Lower lobe of right lung (tissue), 2 donors: ENCODE measurements around the gene TNPO1. TPM values are rescaled to one million over a fixed set of nuclear protein-coding genes. Genes with fewer than 3 reads are reported as not detected.
"Not testable (repeated sequence)": the region's sequence is repeated elsewhere in the genome, so short reads cannot be mapped to it uniquely, and the experiment has no call there.

Source experiments
- ATAC-seq, 2 donors: fragments of 200-7000 bp; cut with Tn5 transposase; one replicate each; pipeline ENCODE4 v1.9.1; 2020 to 2022; ENCODE audit warnings: mild to moderate bottlenecking in 2 of 2, moderate library complexity in 2 of 2
- DNase-seq: peaks from one replicate; pipeline ENCODE4 v3.0.0-alpha.2; 2020
- H3K27ac ChIP-seq: fragments of 200-600 bp; one replicate; pipeline ENCODE4 v1.8.0; 2022
- H3K27me3 ChIP-seq: fragments of 200-600 bp; one replicate; pipeline ENCODE4 v1.8.0; 2022; ENCODE audit warnings: low read depth
- H3K36me3 ChIP-seq: fragments of 200-600 bp; one replicate; pipeline ENCODE4 v1.8.0; 2022; ENCODE audit warnings: mild to moderate bottlenecking
- H3K4me1 ChIP-seq: fragments of 200-600 bp; one replicate; pipeline ENCODE4 v1.8.0; 2022
- H3K4me3 ChIP-seq: fragments of 200-600 bp; one replicate; pipeline ENCODE4 v1.8.0; 2022; ENCODE audit warnings: mild to moderate bottlenecking
- H3K9me3 ChIP-seq: fragments of 200-600 bp; one replicate; pipeline ENCODE4 v1.8.0; 2022
- intact Hi-C: fragments of 100-400 bp; cut with DNase I; formaldehyde crosslinking; loops from one replicate; pipeline ENCODE4 v1.11.0; 2022
- total RNA-seq: library from RNA; stranded (reverse); fragmentation: NEBNext Ultra II Directional; extraction: Animal tissue kit (Norgen Biotek cat#: 25700); gene quantifications from one replicate; pipeline ENCODE4 v1.2.1, GENCODE V29; 2021
- TF ChIP-seq, protein P1 (sequence below): fragments of 200-600 bp; IDR thresholded peaks from one replicate; pipeline ENCODE4 v1.8.0; 2022; ENCODE audit warnings: antibody characterized with exemption, mild to moderate bottlenecking
- donor health status: DM: no; HTN: yes; CAD: no; lungs with severe emphysema.

TNPO1 gene
- total RNA-seq, 1 donor from 2014 or later, result 100 TPM

DNA sequence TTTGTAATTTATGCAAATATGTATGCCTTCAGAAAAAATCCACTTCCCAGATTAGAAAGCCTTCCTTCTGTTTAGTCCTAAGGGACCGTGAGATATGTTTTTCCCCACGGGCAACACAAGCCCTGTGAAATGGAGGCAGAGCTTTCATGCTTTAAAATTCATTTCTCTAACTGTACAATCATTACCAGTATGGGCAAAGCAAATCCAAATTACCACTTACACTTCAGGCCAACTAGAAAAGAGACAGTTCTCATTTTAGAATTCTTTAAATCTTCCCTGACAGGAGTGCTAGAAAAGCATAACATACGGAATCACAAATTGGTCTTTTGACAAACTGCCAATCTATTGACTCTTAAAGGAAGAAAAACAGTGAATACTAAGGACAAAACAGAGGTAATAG lies 20.5 kb upstream of the TNPO1 start:
- DNase-seq (no peak), ATAC-seq (no peak)
- H3K27me3 ChIP-seq, result peaks cover 4% of the 10 kb centered on the region
- no peak overlapping the region for H3K4me3 ChIP-seq
- H3K27ac ChIP-seq, result no peak overlapping the region
- no peaks in the 10 kb centered on the region for H3K9me3 ChIP-seq
- intact Hi-C loops, result no loop called here
- TF ChIP-seq, protein P1, sequence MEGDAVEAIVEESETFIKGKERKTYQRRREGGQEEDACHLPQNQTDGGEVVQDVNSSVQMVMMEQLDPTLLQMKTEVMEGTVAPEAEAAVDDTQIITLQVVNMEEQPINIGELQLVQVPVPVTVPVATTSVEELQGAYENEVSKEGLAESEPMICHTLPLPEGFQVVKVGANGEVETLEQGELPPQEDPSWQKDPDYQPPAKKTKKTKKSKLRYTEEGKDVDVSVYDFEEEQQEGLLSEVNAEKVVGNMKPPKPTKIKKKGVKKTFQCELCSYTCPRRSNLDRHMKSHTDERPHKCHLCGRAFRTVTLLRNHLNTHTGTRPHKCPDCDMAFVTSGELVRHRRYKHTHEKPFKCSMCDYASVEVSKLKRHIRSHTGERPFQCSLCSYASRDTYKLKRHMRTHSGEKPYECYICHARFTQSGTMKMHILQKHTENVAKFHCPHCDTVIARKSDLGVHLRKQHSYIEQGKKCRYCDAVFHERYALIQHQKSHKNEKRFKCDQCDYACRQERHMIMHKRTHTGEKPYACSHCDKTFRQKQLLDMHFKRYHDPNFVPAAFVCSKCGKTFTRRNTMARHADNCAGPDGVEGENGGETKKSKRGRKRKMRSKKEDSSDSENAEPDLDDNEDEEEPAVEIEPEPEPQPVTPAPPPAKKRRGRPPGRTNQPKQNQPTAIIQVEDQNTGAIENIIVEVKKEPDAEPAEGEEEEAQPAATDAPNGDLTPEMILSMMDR, result no peak
- no peaks in the 10 kb centered on the region for H3K4me1 ChIP-seq
- no peaks in the 10 kb centered on the region for H3K36me3 ChIP-seq

DNA sequence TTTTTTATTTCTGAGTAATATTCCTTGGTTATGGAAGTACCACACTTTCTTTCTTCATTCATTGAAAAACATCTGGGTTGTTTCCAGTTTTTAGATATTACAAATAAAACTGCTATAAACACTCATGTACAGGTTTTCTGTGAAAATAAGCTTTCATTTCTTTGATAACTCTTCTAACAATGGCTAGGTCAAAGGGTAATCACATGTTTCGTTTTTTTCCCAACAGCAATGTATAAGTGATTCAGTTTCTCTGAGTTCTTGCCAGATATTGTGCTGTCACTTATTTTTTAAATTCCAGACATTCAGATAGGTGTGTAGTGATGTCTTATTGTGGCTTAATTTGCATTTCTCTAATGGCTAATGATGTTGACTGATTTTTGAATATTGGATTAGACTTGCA lies 16.7 kb upstream of the TNPO1 start:
- intact Hi-C loops, result no loop called here
- TF ChIP-seq, protein P1, result no peak
- ATAC-seq, result no peak
- Histone ChIP-seq H3K4me3 (no peak overlapping the region), H3K27ac (no peak overlapping the region), H3K9me3 (no peaks in the 10 kb centered on the region), H3K27me3 (no peaks in the 10 kb centered on the region), H3K36me3 (no peaks in the 10 kb centered on the region), H3K4me1 (no peaks in the 10 kb centered on the region)
- DNase-seq, result no peak

DNA sequence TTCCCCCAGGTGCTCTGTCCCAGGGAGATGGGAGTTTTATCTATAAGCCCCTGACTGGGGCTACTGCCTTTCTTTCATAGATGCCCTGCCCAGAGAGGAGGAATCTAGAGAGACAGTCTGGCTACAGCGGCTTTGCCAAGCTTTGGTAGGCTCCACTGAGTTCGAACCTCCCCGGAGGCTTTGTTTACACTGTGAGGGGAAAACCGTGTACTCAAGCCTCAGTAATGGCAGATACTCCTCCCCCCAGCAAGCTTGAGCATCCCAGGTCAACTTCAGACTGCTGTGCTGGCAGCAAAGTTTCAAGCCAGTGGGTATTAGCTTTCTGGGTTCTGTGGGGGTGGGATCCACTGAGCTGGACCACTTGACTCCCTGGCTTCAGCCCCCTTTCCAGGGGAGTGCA lies 7.8 kb upstream of the TNPO1 start:
- H3K9me3 ChIP-seq, DNase-seq, H3K27me3 ChIP-seq, ATAC-seq, H3K27ac ChIP-seq, H3K4me1 ChIP-seq, H3K36me3 ChIP-seq, H3K4me3 ChIP-seq, intact Hi-C loops: not testable (repeated sequence)

DNA sequence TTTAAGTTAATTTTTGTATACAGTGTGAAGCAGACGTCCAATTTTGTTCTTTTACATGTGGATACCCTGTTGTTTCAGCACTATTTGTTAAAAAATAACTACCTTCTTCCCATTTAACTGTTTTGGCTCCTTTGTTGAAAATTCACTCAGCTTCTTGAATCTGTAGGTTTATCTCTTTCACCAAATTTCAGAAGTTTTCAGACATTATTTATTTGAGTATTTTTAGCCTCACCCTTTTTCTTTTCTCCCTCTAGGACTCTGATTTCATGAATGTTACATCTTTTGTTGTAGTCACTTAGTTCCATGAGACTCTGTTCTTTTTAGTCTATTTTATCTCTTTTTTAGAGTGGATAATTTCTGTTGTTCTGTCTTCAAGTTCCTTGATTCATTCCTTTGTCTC lies 4.6 kb upstream of the TNPO1 start:
- no peaks in the 10 kb centered on the region for H3K27me3 ChIP-seq
- no peak for DNase-seq
- no peaks in the 10 kb centered on the region for H3K9me3 ChIP-seq
- no peak overlapping the region for H3K4me3 ChIP-seq
- no peak overlapping the region for H3K27ac ChIP-seq
- TF ChIP-seq, protein P1, result no peak
- ATAC-seq, result no peak
- no peaks in the 10 kb centered on the region for H3K36me3 ChIP-seq
- intact Hi-C loops, result no loop called here
- no peaks in the 10 kb centered on the region for H3K4me1 ChIP-seq

DNA sequence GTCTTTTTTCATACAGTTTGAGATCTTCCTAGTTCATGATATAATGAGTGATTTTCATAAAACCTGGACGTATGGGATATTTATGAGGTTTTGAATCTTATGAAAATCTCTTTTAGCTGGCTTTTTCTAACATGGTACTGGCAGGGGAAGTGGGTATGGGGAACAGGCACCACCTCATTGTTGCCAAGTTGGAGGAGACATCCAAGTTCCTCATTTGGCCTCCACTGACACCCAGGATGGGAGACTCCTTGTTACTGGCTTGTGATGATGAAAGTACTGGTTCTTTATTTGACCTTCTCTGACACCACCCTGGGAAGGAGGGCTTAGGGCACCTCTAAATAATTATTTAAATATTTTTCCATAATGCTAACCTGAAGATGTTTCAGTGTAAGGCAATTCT lies 4.0 kb upstream of the TNPO1 start:
- no peak for DNase-seq
- H3K4me1 ChIP-seq, result peaks cover under 1% of the 10 kb centered on the region
- TF ChIP-seq, protein P1, result no peak
- intact Hi-C loops, result no loop called here
- H3K4me3 ChIP-seq, result no peak overlapping the region
- H3K9me3 ChIP-seq, result no peaks in the 10 kb centered on the region
- no peaks in the 10 kb centered on the region for H3K36me3 ChIP-seq
- no peak overlapping the region for H3K27ac ChIP-seq
- no peak for ATAC-seq
- H3K27me3 ChIP-seq, result no peaks in the 10 kb centered on the region

DNA sequence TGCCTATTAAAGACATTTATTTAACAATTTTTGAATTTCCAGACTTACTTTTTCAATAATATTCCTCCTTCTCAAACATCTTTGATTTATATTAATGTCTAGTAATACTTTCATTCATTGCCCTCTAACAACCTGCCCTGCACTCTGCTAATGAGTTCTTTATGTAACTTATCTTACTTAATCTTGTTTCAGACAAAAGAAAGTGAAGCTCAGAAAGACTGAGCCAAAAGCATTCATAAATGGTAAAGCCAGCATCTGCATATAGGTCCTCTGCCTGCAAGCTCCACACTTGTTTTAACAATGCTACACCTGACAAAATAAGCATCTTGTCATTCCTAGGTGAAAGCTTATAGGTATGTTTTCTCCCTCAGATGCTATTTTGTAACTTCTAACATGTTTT lies 2.4 kb upstream of the TNPO1 start:
- ATAC-seq (no peak), DNase-seq (no peak)
- H3K4me3 ChIP-seq, result no peak overlapping the region
- H3K4me1 ChIP-seq, result peaks cover 17% of the 10 kb centered on the region
- TF ChIP-seq, protein P1, result no peak
- no peak overlapping the region for H3K27ac ChIP-seq
- no peaks in the 10 kb centered on the region for H3K9me3 ChIP-seq
- no peaks in the 10 kb centered on the region for H3K27me3 ChIP-seq
- intact Hi-C loops, result no loop called here
- H3K36me3 ChIP-seq, result no peaks in the 10 kb centered on the region
